HEK293 (cell line): ENCODE measurements around the gene VKORC1L1.

ENCODE experiments used
- CTCF ChIA-PET: fragments of 350-600 bp; formaldehyde crosslinking; extraction: SDS; loops from one replicate; lab custom pipeline; 2021; ENCODE audit warnings: antibody characterized with exemption; lab: Yijun Ruan, JAX
- POLR2A ChIA-PET: fragments of 300-600 bp; formaldehyde crosslinking; extraction: SDS; loops from one replicate; lab custom pipeline; 2020; ENCODE audit warnings: antibody characterized with exemption, inconsistent platforms; lab: Yijun Ruan, JAX
- H3K27ac ChIP-seq: fragments of 200-500 bp; sonication (Bioruptor generic); 2 replicates; pipeline ENCODE4 v1.5.1; 2014; ENCODE audit warnings: low read depth, low read length, control low read depth, inconsistent platforms; ENCODE audit errors: extremely low read depth
- H3K36me3 ChIP-seq, 2 experiments: fragments of 200-500 bp in 1 of 2; sonication (Bioruptor generic) in 1 of 2; 1 replicate in 1 of 2; 2 replicates in 1 of 2; pipeline ENCODE4 v1.5.1; 2014 to 2017; ENCODE audit warnings: inconsistent platforms in 2 of 2, low read length in 2 of 2; ENCODE audit not compliant: control insufficient read depth in 2 of 2, insufficient read depth in 1 of 2
- H3K4me1 ChIP-seq: fragments of 200-500 bp; sonication (Bioruptor generic); 2 replicates; pipeline ENCODE4 v1.5.1; 2014; ENCODE audit warnings: mild to moderate bottlenecking, low read length, inconsistent platforms; ENCODE audit not compliant: control insufficient read depth, insufficient read depth
- H3K4me3 ChIP-seq: 2 replicates; pipeline ENCODE4 v1.5.1; 2011; ENCODE audit warnings: low read depth, mild to moderate bottlenecking, control low read depth, low read length, moderate library complexity
- H3K9me3 ChIP-seq: fragments of 200-500 bp; sonication (Bioruptor generic); 2 replicates; pipeline ENCODE4 v1.5.1; 2014; ENCODE audit warnings: low read depth, low read length, inconsistent platforms; ENCODE audit not compliant: control insufficient read depth, insufficient read depth
- KLF1 ChIP-seq: fragments of 450-650 bp; formaldehyde crosslinking; IDR thresholded peaks from 2 replicates; pipeline ENCODE4 v1.5.1; 2016; ENCODE audit warnings: missing biosample characterization, missing genetic modification characterization
- PRDM2 ChIP-seq: fragments of 450-650 bp; formaldehyde crosslinking; IDR thresholded peaks from 2 replicates; pipeline ENCODE4 v1.5.1; 2016; ENCODE audit warnings: missing biosample characterization, missing genetic modification characterization, borderline replicate concordance
- SCRT1 ChIP-seq: fragments of 450-650 bp; formaldehyde crosslinking; IDR thresholded peaks from 2 replicates; pipeline ENCODE4 v1.5.1; 2016; ENCODE audit warnings: missing biosample characterization, missing genetic modification characterization, borderline replicate concordance
- SP2 ChIP-seq: fragments of 450-650 bp; formaldehyde crosslinking; IDR thresholded peaks from 2 replicates; pipeline ENCODE4 v1.5.1; 2016; ENCODE audit warnings: missing biosample characterization, missing genetic modification characterization
- TSHZ1 ChIP-seq: fragments of 450-650 bp; formaldehyde crosslinking; IDR thresholded peaks from 2 replicates; pipeline ENCODE4 v1.5.1; 2016; ENCODE audit warnings: missing biosample characterization, missing genetic modification characterization, borderline replicate concordance
- ZBTB20 ChIP-seq: fragments of 450-650 bp; formaldehyde crosslinking; IDR thresholded peaks from 2 replicates; pipeline ENCODE4 v1.5.1; 2016; ENCODE audit warnings: missing biosample characterization, missing genetic modification characterization
- ZNF132 ChIP-seq: fragments of 450-650 bp; formaldehyde crosslinking; IDR thresholded peaks from 2 replicates; pipeline ENCODE4 v1.5.1; 2017; ENCODE audit warnings: missing biosample characterization, missing genetic modification characterization, borderline replicate concordance
- ZNF157 ChIP-seq: fragments of 450-650 bp; formaldehyde crosslinking; IDR thresholded peaks from 2 replicates; pipeline ENCODE4 v1.5.1; 2016; ENCODE audit warnings: missing biosample characterization, missing genetic modification characterization
- ZNF16 ChIP-seq: fragments of 450-650 bp; formaldehyde crosslinking; IDR thresholded peaks from 2 replicates; pipeline ENCODE4 v1.5.1; 2016; ENCODE audit warnings: low read depth, missing biosample characterization, missing genetic modification characterization
- ZNF239 ChIP-seq: fragments of 450-650 bp; formaldehyde crosslinking; IDR thresholded peaks from 2 replicates; pipeline ENCODE4 v1.5.1; 2016; ENCODE audit warnings: missing biosample characterization, missing genetic modification characterization
- ZNF341 ChIP-seq: fragments of 450-650 bp; formaldehyde crosslinking; IDR thresholded peaks from 2 replicates; pipeline ENCODE4; 2016; ENCODE audit warnings: low read depth, missing biosample characterization, missing genetic modification characterization
- ZNF423 ChIP-seq: fragments of 450-650 bp; formaldehyde crosslinking; IDR thresholded peaks from 2 replicates; pipeline ENCODE4 v1.5.1; 2016; ENCODE audit warnings: missing biosample characterization, missing genetic modification characterization
- ZNF529 ChIP-seq: fragments of 450-650 bp; formaldehyde crosslinking; IDR thresholded peaks from 2 replicates; pipeline ENCODE4 v1.5.1; 2017; ENCODE audit warnings: missing genetic modification characterization, missing biosample characterization; ENCODE audit not compliant: insufficient replicate concordance
- ZNF544 ChIP-seq: fragments of 450-650 bp; formaldehyde crosslinking; IDR thresholded peaks from 2 replicates; pipeline ENCODE4 v1.5.0; 2017; ENCODE audit warnings: missing biosample characterization, missing genetic modification characterization
- ZNF670 ChIP-seq: fragments of 450-650 bp; formaldehyde crosslinking; IDR thresholded peaks from 2 replicates; pipeline ENCODE4 v1.5.1; 2016; ENCODE audit warnings: missing biosample characterization, missing genetic modification characterization, low read depth
- ZSCAN18 ChIP-seq: fragments of 450-650 bp; formaldehyde crosslinking; IDR thresholded peaks from 2 replicates; pipeline ENCODE4 v1.5.1; 2016; ENCODE audit warnings: missing biosample characterization, missing genetic modification characterization
- ZSCAN30 ChIP-seq: fragments of 450-650 bp; IDR thresholded peaks from 2 replicates; pipeline ENCODE4 v1.5.1; 2018; ENCODE audit warnings: missing biosample characterization, mild to moderate bottlenecking, missing genetic modification characterization, moderate library complexity

Gene VKORC1L1

GRCh38 chr7:65892161-65892560 lies 19.3 kb downstream of the VKORC1L1 start:
- TF ChIP-seq ZNF16 (no peak), ZNF544 (tag by site-specific recombination) (no peak), ZNF670 (no peak), TSHZ1 (tag by site-specific recombination) (no peak), ZNF157 (no peak), ZBTB20 (tag by site-specific recombination) (no peak), ZNF341 (tag by site-specific recombination) (no peak), SP2 (no peak), KLF1 (tag by site-specific recombination) (no peak), ZSCAN30 (no peak), ZNF529 (tag by site-specific recombination) (no peak), ZSCAN18 (tag by site-specific recombination) (no peak), ZNF132 (tag by site-specific recombination) (no peak), PRDM2 (tag by site-specific recombination) (no peak), ZNF423 (tag by site-specific recombination) (no peak), ZNF239 (no peak), SCRT1 (tag by site-specific recombination) (no peak)
- POLR2A ChIA-PET, result no interaction called here
- Histone ChIP-seq H3K27ac (no peak overlapping the region), H3K9me3 (no peaks in the 10 kb centered on the region), H3K4me3 (no peak overlapping the region), H3K4me1 (no peaks in the 10 kb centered on the region), H3K36me3 (peaks cover 3 to 4% of the 10 kb centered on the region in 2 experiments; a peak in 2 of 3 replicates)
- CTCF ChIA-PET, result no interaction called here
